Forelimb muscle (tissue), 1 donor: ENCODE results near the gene PEX6. TPM values are rescaled to one million over a fixed set of nuclear protein-coding genes. Genes with fewer than 3 reads are reported as not detected.
"Not testable (repeated sequence)": the region's sequence is repeated elsewhere in the genome, so short reads cannot be mapped to it uniquely, and the experiment has no call there.

Experiments used
- DNase-seq: peaks from one replicate; pipeline ENCODE4 v3.0.0-alpha.2; 2013; ENCODE audit warnings: low read depth
- polyA plus RNA-seq: library from polyadenylated mRNA; unstranded; fragments of 120-200 nt; gene quantifications from one replicate; pipeline ENCODE4 v1.2.1, GENCODE V29; 2013; ENCODE audit not compliant: insufficient read length

The PEX6 gene
- polyA plus RNA-seq, 1 donor = 15.0 TPM

- DNase-seq = no peak
Observed at GRCh38 chr6:42968126-42968701, 10.8 kb downstream of the PEX6 start.

GRCh38 chr6:42967228-42967627, 11.8 kb downstream of the PEX6 start:
- DNase-seq = no peak

- no peak for DNase-seq
Observed at GRCh38 chr6:42966571-42966970, 12.4 kb downstream of the PEX6 start.

GRCh38 chr6:42963855-42964605, 15.0 kb downstream of the PEX6 start:
- no peak for DNase-seq

- DNase-seq = no peak
Observed at GRCh38 chr6:42963179-42963854, 15.7 kb downstream of the PEX6 start.

GRCh38 chr6:42962502-42963178, 16.3 kb downstream of the PEX6 start:
- DNase-seq = no peak

GRCh38 chr6:42962096-42962495, 16.9 kb downstream of the PEX6 start:
- no peak for DNase-seq

GRCh38 chr6:42961020-42961470, 17.9 kb downstream of the PEX6 start:
- DNase-seq = no peak

GRCh38 chr6:42960243-42961019, 18.6 kb downstream of the PEX6 start, which contains the start of gene GNMT:
Gene GNMT, plus strand, starts transcription at chr6:42960754. Its CDS starts 14 bp downstream, at chr6:42960768.
- DNase-seq = no peak

GRCh38 chr6:42959917-42960242, 19.1 kb downstream of the PEX6 start:
- no peak for DNase-seq

- DNase-seq = no peak
Observed at GRCh38 chr6:42958125-42958524, 20.9 kb downstream of the PEX6 start.

- DNase-seq = not testable (repeated sequence)
Observed at GRCh38 chr6:42954405-42954804, 24.6 kb downstream of the PEX6 start.

GRCh38 chr6:42952389-42952788, 26.6 kb downstream of the PEX6 start:
- no peak for DNase-seq

- DNase-seq = no peak
Observed at GRCh38 chr6:42947950-42948349, 31.0 kb downstream of the PEX6 start.

- DNase-seq = no peak
Observed at GRCh38 chr6:42942444-42942843, 36.5 kb downstream of the PEX6 start.

GRCh38 chr6:42941356-42941755, 37.6 kb downstream of the PEX6 start:
- DNase-seq = not testable (repeated sequence)

GRCh38 chr6:42940493-42941045, 38.4 kb downstream of the PEX6 start:
- DNase-seq = no peak

- DNase-seq = no peak
Observed at GRCh38 chr6:42939810-42940167, 39.2 kb downstream of the PEX6 start.

GRCh38 chr6:42938987-42939809, 39.8 kb downstream of the PEX6 start:
- no peak for DNase-seq

GRCh38 chr6:42938428-42938796, 40.6 kb downstream of the PEX6 start:
- no peak for DNase-seq
